ENCODE data around the gene CRPPA. TPM values are rescaled to one million over a fixed set of nuclear protein-coding genes. Genes with fewer than 3 reads are reported as not detected.
A peak's percentile ranks its signal among the peaks of the same experiment; 100 is the strongest.

CRPPA gene
- total RNA-seq, 1 experiment from 2014 or later, result 1.6 TPM

DNA sequence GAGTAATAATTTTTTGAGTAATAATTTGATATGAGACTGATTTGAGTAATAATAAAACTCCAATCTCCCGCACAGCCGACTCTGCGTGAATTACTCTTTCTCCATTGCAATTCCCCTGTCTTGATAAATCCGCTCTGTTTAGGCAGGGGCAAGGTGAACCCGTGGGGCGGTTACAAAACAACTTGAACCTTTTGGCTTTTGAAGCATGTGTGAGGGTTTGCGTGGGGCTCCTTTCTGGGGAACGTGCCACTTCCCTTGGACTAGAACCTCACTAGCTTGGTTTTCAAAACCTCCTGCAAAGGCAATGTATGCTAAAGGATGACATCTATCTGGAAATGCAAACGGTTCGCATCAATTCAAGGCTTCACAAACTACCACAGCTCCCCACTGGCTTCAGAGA lies 1.5 kb downstream of the CRPPA start:
- peak overlapping the region; percentile 64 for H3K9ac ChIP-seq (ENCODE audit: low read length)
- ChIA-PET POLR2A (interaction anchor here (0.6 to 1.3 kb wide), 2 partner anchors 15 to 145 kb away, joined by 3 to 7 read pairs; no protein-coding TSS in a partner anchor), RAD21 (ENCODE audit: low non-redundant PET in 1 of 2, low total read pairs in 2 of 2, uncharacterized antibody in 2 of 2, unreplicated experiment in 2 of 2) (no interaction called here), CTCF (interaction anchor here (1.4 kb wide), 1 partner anchor 12 kb away, joined by 3 read pairs; no protein-coding TSS in a partner anchor)
- H3K4me2 ChIP-seq (ENCODE audit: low read length), result peak overlapping the region; percentile 69
- BruUV-seq (replicated peaks), result TSS peak; percentile 69
- ATAC-seq (no peak), DNase-seq (ENCODE audit: low read depth, low spot score) (no peak)
- H2AFZ ChIP-seq (ENCODE audit: low read depth, low read length, poor library complexity, severe bottlenecking), result no peak overlapping the region
- H3K9me3 ChIP-seq (ENCODE audit: control insufficient read depth in 1 of 2, insufficient read depth in 1 of 2, low read depth in 1 of 2, low read length in 2 of 2), result no peaks in the 10 kb centered on the region
- no peaks in the 10 kb centered on the region for H4K20me1 ChIP-seq (ENCODE audit: insufficient read depth)
- no peaks in the 10 kb centered on the region for H3K79me2 ChIP-seq (ENCODE audit: insufficient read depth, low read length)
- peaks cover 11 to 23% of the 10 kb centered on the region in 2 experiments for H3K4me1 ChIP-seq (ENCODE audit: control insufficient read depth in 1 of 2, insufficient read depth in 2 of 2, low read length in 2 of 2)
- H3K9me2 ChIP-seq (ENCODE audit: insufficient read depth), result no peaks in the 10 kb centered on the region
- H3K27ac ChIP-seq (ENCODE audit: low read depth, low read length), result peak overlapping the region; percentile 90
- H3K4me3 ChIP-seq (replicated peaks in 1 of 2; ENCODE audit: low read depth in 1 of 2, low read length in 2 of 2), result peak overlapping the region; percentile 53 to 60
- H3K36me3 ChIP-seq (ENCODE audit: control insufficient read depth in 1 of 2, insufficient read depth in 2 of 2, low read length in 2 of 2), result no peaks in the 10 kb centered on the region
- intact Hi-C loops (cut with micrococcal nuclease), result no loop called here
- TF ChIP-seq, protein P1, sequence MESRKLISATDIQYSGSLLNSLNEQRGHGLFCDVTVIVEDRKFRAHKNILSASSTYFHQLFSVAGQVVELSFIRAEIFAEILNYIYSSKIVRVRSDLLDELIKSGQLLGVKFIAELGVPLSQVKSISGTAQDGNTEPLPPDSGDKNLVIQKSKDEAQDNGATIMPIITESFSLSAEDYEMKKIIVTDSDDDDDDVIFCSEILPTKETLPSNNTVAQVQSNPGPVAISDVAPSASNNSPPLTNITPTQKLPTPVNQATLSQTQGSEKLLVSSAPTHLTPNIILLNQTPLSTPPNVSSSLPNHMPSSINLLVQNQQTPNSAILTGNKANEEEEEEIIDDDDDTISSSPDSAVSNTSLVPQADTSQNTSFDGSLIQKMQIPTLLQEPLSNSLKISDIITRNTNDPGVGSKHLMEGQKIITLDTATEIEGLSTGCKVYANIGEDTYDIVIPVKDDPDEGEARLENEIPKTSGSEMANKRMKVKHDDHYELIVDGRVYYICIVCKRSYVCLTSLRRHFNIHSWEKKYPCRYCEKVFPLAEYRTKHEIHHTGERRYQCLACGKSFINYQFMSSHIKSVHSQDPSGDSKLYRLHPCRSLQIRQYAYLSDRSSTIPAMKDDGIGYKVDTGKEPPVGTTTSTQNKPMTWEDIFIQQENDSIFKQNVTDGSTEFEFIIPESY (IDR thresholded peaks at IDR 0.05; ENCODE audit: extremely low read depth, insufficient replicate concordance, low read length), result no peak
- TF ChIP-seq TCF7L2 (IDR thresholded peaks at IDR 0.05; ENCODE audit: borderline replicate concordance, extremely low read depth, insufficient read depth, insufficient read length), result no peak
- TF ChIP-seq EZH2phosphoT487 (IDR thresholded peaks at IDR 0.05; ENCODE audit: borderline replicate concordance), result no peak
- TF ChIP-seq POLR2AphosphoS5 (IDR thresholded peaks at IDR 0.05; ENCODE audit: low read depth, low read length), result no peak
- no peak for TF ChIP-seq SIN3A (IDR thresholded peaks at IDR 0.05; ENCODE audit: low read depth)
- no peak for TF ChIP-seq SRF (IDR thresholded peaks at IDR 0.05; ENCODE audit: low read depth)
- no peak for TF ChIP-seq REST (IDR thresholded peaks at IDR 0.05; ENCODE audit: low read depth)
- no peak for TF ChIP-seq ZFX (IDR thresholded peaks at IDR 0.05)
- TF ChIP-seq FOSL1 (IDR thresholded peaks at IDR 0.05; ENCODE audit: low read depth), result no peak
- TF ChIP-seq JUND (IDR thresholded peaks at IDR 0.05), result no peak
- TF ChIP-seq SP1 (IDR thresholded peaks at IDR 0.05; ENCODE audit: low read depth), result no peak
- H3K27me3 ChIP-seq (ENCODE audit: insufficient read depth, low read length), result no peaks in the 10 kb centered on the region

All from HCT116 (cell line).